WTC11 (cell line): ENCODE measurements around the gene FBRSL1. TPM values are rescaled to one million over a fixed set of nuclear protein-coding genes. Genes with fewer than 3 reads are reported as not detected.

Source experiments
- ATAC-seq: fragments of 200-7000 bp; cut with Tn5 transposase; 2 replicates; pipeline ENCODE4 v1.10.0; 2021; ENCODE audit warnings: mild to moderate bottlenecking, moderate library complexity
- CTCF ChIA-PET: fragments of 300-600 bp; sonication (Branson Sonifier 250); formaldehyde crosslinking; loops from one replicate; lab custom pipeline; 2021; ENCODE audit warnings: antibody characterized with exemption; lab: Charles Lee
- POLR2A ChIA-PET: fragments of 350-600 bp; sonication (Branson Sonifier 250); formaldehyde crosslinking; loops from one replicate; lab custom pipeline; 2021; ENCODE audit warnings: antibody characterized with exemption; lab: Charles Lee
- DNase-seq: peaks from one replicate; pipeline ENCODE4 v3.0.0; 2021; ENCODE audit warnings: low spot score
- H3K27ac Mint-ChIP-seq: 2 replicates; pipeline ENCODE4 v1.8.0; 2021; ENCODE audit warnings: mixed read lengths
- H3K27me3 Mint-ChIP-seq: 2 replicates; pipeline ENCODE4 v1.8.0; 2021; ENCODE audit warnings: low read depth, mild to moderate bottlenecking, moderate library complexity, mixed read lengths
- H3K36me3 Mint-ChIP-seq: 2 replicates; pipeline ENCODE4 v1.8.0; 2021; ENCODE audit warnings: mixed read lengths
- H3K4me1 Mint-ChIP-seq: 2 replicates; pipeline ENCODE4 v1.8.0; 2022; ENCODE audit warnings: mixed read lengths
- H3K4me3 Mint-ChIP-seq: 2 replicates; pipeline ENCODE4 v1.8.0; 2021; ENCODE audit warnings: mild to moderate bottlenecking, moderate library complexity, mixed read lengths
- H3K9me3 Mint-ChIP-seq: 2 replicates; pipeline ENCODE4 v1.8.0; 2021; ENCODE audit warnings: mixed read lengths
- CBFB ChIP-seq: sonication (generic); formaldehyde crosslinking; IDR thresholded peaks from 2 replicates; pipeline ENCODE4 v1.8.1; 2022; ENCODE audit warnings: mild to moderate bottlenecking, low read depth, missing genetic modification reagents
- CREM ChIP-seq: sonication (generic); formaldehyde crosslinking; IDR thresholded peaks from 2 replicates; pipeline ENCODE4 v1.8.1; 2022; ENCODE audit warnings: mild to moderate bottlenecking, missing genetic modification reagents, moderate library complexity
- ELF4 ChIP-seq: sonication (generic); formaldehyde crosslinking; IDR thresholded peaks from 2 replicates; pipeline ENCODE4 v1.8.1; 2022; ENCODE audit warnings: low read depth, mild to moderate bottlenecking, moderate library complexity, missing genetic modification reagents
- EMX1 ChIP-seq: fragments of 250-450 bp; sonication (Bioruptor Pico); IDR thresholded peaks from 2 replicates; pipeline ENCODE4 v1.8.0; 2021; ENCODE audit warnings: mild to moderate bottlenecking
- ESRRA ChIP-seq: sonication (generic); formaldehyde crosslinking; IDR thresholded peaks from 2 replicates; pipeline ENCODE4 v1.8.1; 2022; ENCODE audit warnings: mild to moderate bottlenecking, missing genetic modification reagents, borderline replicate concordance
- GRHL2 ChIP-seq: fragments of 250-450 bp; sonication (Bioruptor Pico); IDR thresholded peaks from 2 replicates; pipeline ENCODE4 v1.8.0; 2022; ENCODE audit warnings: mild to moderate bottlenecking, moderate library complexity; ENCODE audit not compliant: insufficient replicate concordance, severe bottlenecking
- GTF2I ChIP-seq: fragments of 250-450 bp; sonication (Bioruptor Pico); conservative IDR thresholded peaks from 2 replicates; pipeline ENCODE4 v1.4.0; 2021; ENCODE audit warnings: mild to moderate bottlenecking
- NR3C1 ChIP-seq: sonication (generic); formaldehyde crosslinking; conservative IDR thresholded peaks from 2 replicates; pipeline ENCODE4 v1.8.1; 2023; ENCODE audit warnings: low read depth, mild to moderate bottlenecking, missing genetic modification reagents
- SMAD4 ChIP-seq: sonication (generic); formaldehyde crosslinking; IDR thresholded peaks from 2 replicates; pipeline ENCODE4 v1.8.0; 2022; ENCODE audit warnings: mild to moderate bottlenecking, missing genetic modification reagents
- SOX15 ChIP-seq: fragments of 250-450 bp; sonication (Bioruptor Pico); IDR thresholded peaks from 2 replicates; pipeline ENCODE4 v1.9.0; 2021; ENCODE audit warnings: mild to moderate bottlenecking
- TCF7 ChIP-seq: sonication (generic); formaldehyde crosslinking; IDR thresholded peaks from 2 replicates; pipeline ENCODE4 v1.8.0; 2022; ENCODE audit warnings: mild to moderate bottlenecking, low read depth, missing genetic modification reagents, moderate library complexity
- TP53 ChIP-seq: sonication (generic); formaldehyde crosslinking; IDR thresholded peaks from 2 replicates; pipeline ENCODE4 v1.8.1; 2023; ENCODE audit warnings: mild to moderate bottlenecking, missing genetic modification reagents
- ZBTB21 ChIP-seq: sonication (generic); formaldehyde crosslinking; IDR thresholded peaks from 2 replicates; pipeline ENCODE4 v1.8.1; 2023; ENCODE audit warnings: mild to moderate bottlenecking, missing genetic modification reagents, borderline replicate concordance
- ZNF317 ChIP-seq: sonication (generic); formaldehyde crosslinking; IDR thresholded peaks from 2 replicates; pipeline ENCODE4 v1.8.1; 2023; ENCODE audit warnings: low read depth, mild to moderate bottlenecking, moderate library complexity, missing genetic modification reagents, borderline replicate concordance
- ZNF416 ChIP-seq: fragments of 250-450 bp; sonication (Bioruptor Pico); IDR thresholded peaks from 2 replicates; pipeline ENCODE4 v1.9.0; 2021; ENCODE audit warnings: mild to moderate bottlenecking, inconsistent platforms
- ZNF671 ChIP-seq: fragments of 250-450 bp; sonication (Bioruptor Pico); IDR thresholded peaks from 2 replicates; pipeline ENCODE4 v1.8.0; 2021; ENCODE audit warnings: mild to moderate bottlenecking
- total RNA-seq: library from RNA; stranded (reverse); gene quantifications from 3 replicates; pipeline ENCODE4 v1.2.3, GENCODE V29; 2021
- TF ChIP-seq, protein P1 (sequence below): sonication (generic); formaldehyde crosslinking; IDR thresholded peaks from 2 replicates; pipeline ENCODE4 v1.8.0; 2022; ENCODE audit warnings: mild to moderate bottlenecking, missing genetic modification reagents
- TF ChIP-seq, protein P2 (sequence below): fragments of 250-450 bp; sonication (Bioruptor Pico); conservative IDR thresholded peaks from 2 replicates; pipeline ENCODE4 v1.9.0; 2021; ENCODE audit warnings: mild to moderate bottlenecking
- TF ChIP-seq, protein P3 (sequence below): fragments of 250-450 bp; sonication (Bioruptor Pico); IDR thresholded peaks from 2 replicates; pipeline ENCODE4 v1.9.0; 2021; ENCODE audit warnings: mild to moderate bottlenecking
- TF ChIP-seq, protein P4 (sequence below): sonication (generic); formaldehyde crosslinking; IDR thresholded peaks from 2 replicates; pipeline ENCODE4 v1.8.0; 2023; ENCODE audit warnings: missing genetic modification reagents
- TF ChIP-seq, protein P5 (sequence below): sonication (generic); formaldehyde crosslinking; IDR thresholded peaks from 2 replicates; pipeline ENCODE4 v1.8.0; 2022; ENCODE audit warnings: mild to moderate bottlenecking, missing genetic modification reagents
- TF ChIP-seq, protein P6 (sequence below): sonication (generic); formaldehyde crosslinking; IDR thresholded peaks from 2 replicates; pipeline ENCODE4 v1.8.1; 2022; ENCODE audit warnings: low read depth, mild to moderate bottlenecking, moderate library complexity, missing genetic modification reagents, borderline replicate concordance

Gene FBRSL1
- total RNA-seq, 1 experiment from 2014 or later: 129 TPM

DNA sequence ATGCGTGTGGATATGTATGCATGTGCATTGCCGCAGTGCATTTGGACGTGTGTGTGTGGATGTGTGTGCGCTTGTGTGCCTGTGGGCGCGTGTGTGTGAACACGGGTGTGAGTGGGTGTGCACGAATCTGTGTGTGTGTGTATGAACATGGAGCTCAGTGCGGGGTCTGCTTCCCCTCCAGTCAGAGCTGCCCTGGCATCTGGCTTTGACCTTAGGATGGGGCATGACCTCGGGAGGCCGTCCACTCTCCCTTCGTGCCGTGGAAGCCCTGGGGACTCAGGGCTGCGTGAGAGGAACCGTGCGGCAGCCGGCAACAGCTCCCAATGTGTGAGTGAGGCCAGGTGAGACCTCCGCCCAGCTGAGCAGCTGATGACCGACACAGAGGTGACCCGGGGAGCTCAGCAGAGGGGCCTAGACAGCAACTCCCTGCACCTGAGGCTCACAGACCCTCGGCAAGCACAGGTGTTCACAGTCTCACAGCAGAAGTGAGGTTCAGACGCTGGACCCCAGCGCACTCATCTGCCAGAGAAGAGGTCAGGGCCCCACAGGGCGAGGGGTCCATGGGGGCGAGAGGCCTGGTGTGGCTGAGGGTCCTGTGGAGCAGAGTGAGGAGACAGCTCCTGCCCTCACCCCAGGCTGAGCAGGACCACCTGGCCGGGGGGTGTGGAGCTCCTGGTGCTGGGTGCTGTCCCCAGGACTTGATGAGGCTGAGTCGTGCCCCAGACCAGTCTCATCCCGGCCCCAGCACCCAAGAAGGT is 33.6 kb upstream of the FBRSL1 start:
- ATAC-seq (no peak), DNase-seq (no peak)
- H3K36me3 Mint-ChIP-seq: peaks cover 12% of the 10 kb centered on the region
- no peak overlapping the region for H3K4me3 Mint-ChIP-seq
- no peak overlapping the region; the same call in 1 of the 2 replicates for H3K27ac Mint-ChIP-seq
- H3K4me1 Mint-ChIP-seq: no peaks in the 10 kb centered on the region
- POLR2A ChIA-PET: no interaction called here
- TF ChIP-seq ELF4 (CRISPR knock-in tag) (no peak), ZNF317 (CRISPR knock-in tag) (no peak)
- TF ChIP-seq, all 79 proteins: peak for 0
- Mint-ChIP-seq H3K27me3 (peaks cover 60% of the 10 kb centered on the region), H3K9me3 (peaks cover 17% of the 10 kb centered on the region)
- CTCF ChIA-PET: interaction anchor here (1.5 kb wide), 1 partner anchor 42 kb away, joined by 6 read pairs; no protein-coding TSS in a partner anchor

DNA sequence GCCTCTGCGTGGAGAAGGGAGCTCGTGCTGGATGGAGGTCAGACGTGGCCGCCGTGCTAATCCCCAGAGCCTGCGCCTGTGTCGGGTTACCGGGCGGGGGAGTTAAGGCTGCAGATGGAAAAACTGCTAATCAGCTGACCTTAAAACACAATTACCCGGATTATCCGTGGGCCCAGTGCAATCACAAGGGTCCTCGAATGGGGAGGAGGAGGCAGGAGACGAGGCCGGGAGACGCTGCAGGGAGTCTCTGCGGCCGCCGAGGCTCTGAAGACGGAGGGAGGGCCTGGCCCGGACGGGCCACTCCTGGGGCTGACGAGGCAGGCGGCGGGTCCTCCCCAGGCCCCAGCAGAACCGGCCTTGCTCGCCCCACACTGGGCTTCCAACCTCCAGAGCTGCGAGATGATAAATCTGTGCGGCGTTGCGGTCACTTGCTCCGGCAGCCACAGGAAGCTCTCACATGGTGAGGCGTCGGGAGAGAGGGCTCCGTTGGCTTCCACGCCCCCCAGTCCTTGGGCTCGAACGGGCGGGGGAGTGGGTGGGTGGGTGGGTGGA is 32.9 kb upstream of the FBRSL1 start:
- Mint-ChIP-seq H3K27me3 (peaks cover 55% of the 10 kb centered on the region), H3K27ac (no peak overlapping the region), H3K4me3 (no peak overlapping the region), H3K9me3 (peaks cover 17% of the 10 kb centered on the region), H3K4me1 (no peaks in the 10 kb centered on the region), H3K36me3 (peaks cover 12% of the 10 kb centered on the region)
- POLR2A ChIA-PET: no interaction called here
- ATAC-seq (no peak), DNase-seq (no peak)
- TF ChIP-seq GTF2I (no peak), SMAD4 (CRISPR knock-in tag) (no peak), ZNF416 (no peak), ESRRA (CRISPR knock-in tag) (no peak), CREM (CRISPR knock-in tag) (no peak), TP53 (CRISPR knock-in tag) (no peak), EMX1 (no peak)
- CTCF ChIA-PET: interaction anchor here (1.5 kb wide), 1 partner anchor 43 kb away, joined by 6 read pairs; no protein-coding TSS in a partner anchor

DNA sequence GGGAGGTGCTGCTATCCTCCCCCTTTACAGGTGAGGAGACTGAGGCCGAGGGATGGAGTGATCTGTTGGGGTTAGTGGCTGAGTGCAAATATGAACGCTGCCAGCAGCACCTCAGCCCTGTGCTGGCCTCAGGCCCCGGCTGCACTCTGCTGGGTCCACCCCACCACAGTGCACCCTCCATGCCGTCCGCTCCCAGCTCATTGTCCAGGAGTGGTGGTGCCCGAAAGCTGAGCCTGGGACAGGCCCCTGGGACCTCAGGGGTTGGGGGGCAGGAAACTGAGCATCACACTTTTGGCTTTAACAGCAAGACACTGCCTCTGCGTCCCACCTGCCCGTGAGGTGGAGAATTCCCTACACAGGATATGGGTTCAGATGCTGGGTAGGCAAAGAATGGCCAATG is 31.5 kb upstream of the FBRSL1 start:
- no peak for DNase-seq
- Mint-ChIP-seq H3K4me1 (no peaks in the 10 kb centered on the region), H3K9me3 (peaks cover 21% of the 10 kb centered on the region), H3K27me3 (peaks cover 41% of the 10 kb centered on the region), H3K4me3 (no peak overlapping the region), H3K27ac (no peak overlapping the region)
- POLR2A ChIA-PET: no interaction called here
- ATAC-seq: no peak
- TF ChIP-seq, protein P1, sequence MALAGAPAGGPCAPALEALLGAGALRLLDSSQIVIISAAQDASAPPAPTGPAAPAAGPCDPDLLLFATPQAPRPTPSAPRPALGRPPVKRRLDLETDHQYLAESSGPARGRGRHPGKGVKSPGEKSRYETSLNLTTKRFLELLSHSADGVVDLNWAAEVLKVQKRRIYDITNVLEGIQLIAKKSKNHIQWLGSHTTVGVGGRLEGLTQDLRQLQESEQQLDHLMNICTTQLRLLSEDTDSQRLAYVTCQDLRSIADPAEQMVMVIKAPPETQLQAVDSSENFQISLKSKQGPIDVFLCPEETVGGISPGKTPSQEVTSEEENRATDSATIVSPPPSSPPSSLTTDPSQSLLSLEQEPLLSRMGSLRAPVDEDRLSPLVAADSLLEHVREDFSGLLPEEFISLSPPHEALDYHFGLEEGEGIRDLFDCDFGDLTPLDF (CRISPR knock-in tag): no peak
- TF ChIP-seq GRHL2 (CRISPR knock-in tag) (no peak), ZBTB21 (CRISPR knock-in tag) (no peak), ZNF671 (no peak), SOX15 (CRISPR knock-in tag) (no peak), GTF2I (no peak), EMX1 (no peak), TCF7 (CRISPR knock-in tag) (no peak), TP53 (CRISPR knock-in tag) (no peak), ZNF317 (CRISPR knock-in tag) (no peak), SMAD4 (CRISPR knock-in tag) (no peak), CBFB (CRISPR knock-in tag) (no peak), NR3C1 (CRISPR knock-in tag) (no peak)
- TF ChIP-seq, protein P2, sequence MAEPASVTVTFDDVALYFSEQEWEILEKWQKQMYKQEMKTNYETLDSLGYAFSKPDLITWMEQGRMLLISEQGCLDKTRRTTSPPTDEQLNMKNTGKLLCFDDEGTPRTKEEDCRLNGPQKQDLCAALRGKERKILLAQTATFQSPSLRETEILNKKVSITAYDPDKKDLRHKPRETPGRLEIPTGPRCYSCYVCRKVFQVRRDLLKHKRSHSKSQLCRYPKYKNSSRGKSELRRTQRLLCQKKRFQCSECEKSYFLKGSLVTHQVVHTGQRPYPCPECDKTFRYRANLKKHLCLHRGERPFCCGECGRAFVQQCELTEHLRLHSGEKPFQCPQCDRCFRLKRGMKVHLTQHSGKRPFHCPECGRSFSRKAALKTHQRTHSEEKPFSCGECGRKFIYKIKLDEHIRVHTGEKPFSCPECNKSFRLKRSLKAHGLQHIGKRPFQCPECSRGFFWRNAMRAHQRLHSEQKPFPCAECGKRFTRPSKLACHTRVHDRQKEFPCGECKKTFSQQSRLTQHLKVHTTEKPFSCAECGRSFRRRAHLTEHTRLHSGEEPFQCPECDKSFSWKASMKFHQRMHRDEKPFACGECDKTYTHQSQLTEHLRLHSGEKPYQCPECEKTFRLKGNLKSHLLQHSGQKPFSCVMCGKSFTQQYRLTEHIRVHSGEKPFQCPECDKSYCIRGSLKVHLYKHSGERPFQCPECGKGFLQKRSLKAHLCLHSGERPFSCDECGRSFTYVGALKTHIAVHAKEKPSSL: no peak
- TF ChIP-seq, protein P3, sequence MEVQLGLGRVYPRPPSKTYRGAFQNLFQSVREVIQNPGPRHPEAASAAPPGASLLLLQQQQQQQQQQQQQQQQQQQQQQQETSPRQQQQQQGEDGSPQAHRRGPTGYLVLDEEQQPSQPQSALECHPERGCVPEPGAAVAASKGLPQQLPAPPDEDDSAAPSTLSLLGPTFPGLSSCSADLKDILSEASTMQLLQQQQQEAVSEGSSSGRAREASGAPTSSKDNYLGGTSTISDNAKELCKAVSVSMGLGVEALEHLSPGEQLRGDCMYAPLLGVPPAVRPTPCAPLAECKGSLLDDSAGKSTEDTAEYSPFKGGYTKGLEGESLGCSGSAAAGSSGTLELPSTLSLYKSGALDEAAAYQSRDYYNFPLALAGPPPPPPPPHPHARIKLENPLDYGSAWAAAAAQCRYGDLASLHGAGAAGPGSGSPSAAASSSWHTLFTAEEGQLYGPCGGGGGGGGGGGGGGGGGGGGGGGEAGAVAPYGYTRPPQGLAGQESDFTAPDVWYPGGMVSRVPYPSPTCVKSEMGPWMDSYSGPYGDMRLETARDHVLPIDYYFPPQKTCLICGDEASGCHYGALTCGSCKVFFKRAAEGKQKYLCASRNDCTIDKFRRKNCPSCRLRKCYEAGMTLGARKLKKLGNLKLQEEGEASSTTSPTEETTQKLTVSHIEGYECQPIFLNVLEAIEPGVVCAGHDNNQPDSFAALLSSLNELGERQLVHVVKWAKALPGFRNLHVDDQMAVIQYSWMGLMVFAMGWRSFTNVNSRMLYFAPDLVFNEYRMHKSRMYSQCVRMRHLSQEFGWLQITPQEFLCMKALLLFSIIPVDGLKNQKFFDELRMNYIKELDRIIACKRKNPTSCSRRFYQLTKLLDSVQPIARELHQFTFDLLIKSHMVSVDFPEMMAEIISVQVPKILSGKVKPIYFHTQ: no peak
- TF ChIP-seq, protein P4, sequence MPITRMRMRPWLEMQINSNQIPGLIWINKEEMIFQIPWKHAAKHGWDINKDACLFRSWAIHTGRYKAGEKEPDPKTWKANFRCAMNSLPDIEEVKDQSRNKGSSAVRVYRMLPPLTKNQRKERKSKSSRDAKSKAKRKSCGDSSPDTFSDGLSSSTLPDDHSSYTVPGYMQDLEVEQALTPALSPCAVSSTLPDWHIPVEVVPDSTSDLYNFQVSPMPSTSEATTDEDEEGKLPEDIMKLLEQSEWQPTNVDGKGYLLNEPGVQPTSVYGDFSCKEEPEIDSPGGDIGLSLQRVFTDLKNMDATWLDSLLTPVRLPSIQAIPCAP (CRISPR knock-in tag): no peak
- TF ChIP-seq, protein P5, sequence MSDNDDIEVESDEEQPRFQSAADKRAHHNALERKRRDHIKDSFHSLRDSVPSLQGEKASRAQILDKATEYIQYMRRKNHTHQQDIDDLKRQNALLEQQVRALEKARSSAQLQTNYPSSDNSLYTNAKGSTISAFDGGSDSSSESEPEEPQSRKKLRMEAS (CRISPR knock-in tag): no peak
- TF ChIP-seq, protein P6, sequence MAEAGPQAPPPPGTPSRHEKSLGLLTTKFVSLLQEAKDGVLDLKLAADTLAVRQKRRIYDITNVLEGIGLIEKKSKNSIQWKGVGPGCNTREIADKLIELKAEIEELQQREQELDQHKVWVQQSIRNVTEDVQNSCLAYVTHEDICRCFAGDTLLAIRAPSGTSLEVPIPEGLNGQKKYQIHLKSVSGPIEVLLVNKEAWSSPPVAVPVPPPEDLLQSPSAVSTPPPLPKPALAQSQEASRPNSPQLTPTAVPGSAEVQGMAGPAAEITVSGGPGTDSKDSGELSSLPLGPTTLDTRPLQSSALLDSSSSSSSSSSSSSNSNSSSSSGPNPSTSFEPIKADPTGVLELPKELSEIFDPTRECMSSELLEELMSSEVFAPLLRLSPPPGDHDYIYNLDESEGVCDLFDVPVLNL (CRISPR knock-in tag): no peak
- TF ChIP-seq, all 79 proteins: peak for 0
- CTCF ChIA-PET: interaction anchor here (0.7 to 1.0 kb wide), 2 partner anchors 29 to 102 kb away, joined by 3 to 4 read pairs; no protein-coding TSS in a partner anchor
- H3K36me3 Mint-ChIP-seq: peaks cover 12% of the 10 kb centered on the region
